ENCODE measurements around the gene INTS6. TPM values are rescaled to one million over a fixed set of nuclear protein-coding genes. Genes with fewer than 3 reads are reported as not detected.

INTS6 gene
- total and polyA plus RNA-seq, 2 of the 4 experiments (the other 2 are of a cell fraction): 12.9 to 42.3 TPM

GRCh38 chr13:51330791-51331190 is 122.0 kb downstream of the INTS6 start:
- H2BK15ac ChIP-seq (ENCODE audit: low read depth, low read length): no peak overlapping the region
- no peak overlapping the region for H3K9ac ChIP-seq (ENCODE audit: low read depth, low read length)
- ATAC-seq (ENCODE audit: low read depth) (no peak), DNase-seq (no peak)
- no peaks in the 10 kb centered on the region for H3K9me3 ChIP-seq (ENCODE audit: control insufficient read depth, insufficient read depth, low read length)
- intact Hi-C loops (cut with micrococcal nuclease): no loop called here
- no TSS peak for BruUV-seq (replicated peaks)
- H4K91ac ChIP-seq (ENCODE audit: insufficient read depth, low read depth, low read length): no peak overlapping the region
- H2BK5ac ChIP-seq (ENCODE audit: low read depth, low read length, poor library complexity, severe bottlenecking): no peak overlapping the region
- in situ Hi-C loops (cut with MboI; ENCODE audit: low sequenced_read_pairs): no loop called here
- no peak overlapping the region for H2AK5ac ChIP-seq (ENCODE audit: low read depth, low read length)
- 71% methylated on average over 1 of the region's 3 CpGs; no CpG with 5 or more reads in 1 of the 2 experiments for WGBS, 2 experiments (ENCODE audit: extremely low coverage in 2 of 2, insufficient read length in 1 of 2)
- CTCF ChIA-PET: no interaction called here
- no peaks in the 10 kb centered on the region for H4K20me1 ChIP-seq (ENCODE audit: insufficient read depth, low read length)
- no peak overlapping the region for H3K18ac ChIP-seq (ENCODE audit: low read depth, low read length)
- dilution Hi-C loops (cut with HindIII; ENCODE audit: low sequenced_read_pairs, unreplicated experiment): no loop called here
- H2BK20ac ChIP-seq (ENCODE audit: low read depth, low read length): no peak overlapping the region
- no peak overlapping the region for H3K14ac ChIP-seq (replicated peaks; ENCODE audit: low read depth, low read length)
- TF ChIP-seq FOS (IDR thresholded peaks at IDR 0.05; ENCODE audit: low read depth, low read length) (no peak), MAZ (IDR thresholded peaks at IDR 0.05; ENCODE audit: borderline replicate concordance, low read depth, low read length) (no peak), CTCF (conservative IDR thresholded peaks at IDR 0.05; ENCODE audit: low read depth, low read length) (no peak), SMC3 (IDR thresholded peaks at IDR 0.05; ENCODE audit: low read depth, low read length) (no peak), BHLHE40 (IDR thresholded peaks at IDR 0.05; ENCODE audit: low read depth, low read length) (no peak), RAD21 (IDR thresholded peaks at IDR 0.05; ENCODE audit: low read length) (no peak), MXI1 (IDR thresholded peaks at IDR 0.05; ENCODE audit: borderline replicate concordance, low read depth, low read length) (no peak), MAFK (IDR thresholded peaks at IDR 0.05; ENCODE audit: low read depth, low read length) (no peak), RCOR1 (IDR thresholded peaks at IDR 0.05; ENCODE audit: insufficient replicate concordance, low read length) (no peak), CHD1 (IDR thresholded peaks at IDR 0.05; ENCODE audit: low read depth, low read length) (no peak), CEBPB (IDR thresholded peaks at IDR 0.05; ENCODE audit: low read depth, low read length) (no peak), NFE2L2 (IDR thresholded peaks at IDR 0.05; ENCODE audit: low read depth, low read length) (no peak), POLR2A (IDR thresholded peaks at IDR 0.05; ENCODE audit: low read depth, low read length) (no peak), USF2 (IDR thresholded peaks at IDR 0.05; ENCODE audit: low read depth, low read length) (no peak), RFX5 (IDR thresholded peaks at IDR 0.05; ENCODE audit: low read depth, low read length) (no peak)
- no peak overlapping the region for H4K5ac ChIP-seq (ENCODE audit: low read depth, low read length)
- POLR2A ChIA-PET (ENCODE audit: unreplicated experiment): no interaction called here
- H2BK120ac ChIP-seq (ENCODE audit: low read depth, low read length): no peak overlapping the region
- H3K9me1 ChIP-seq (ENCODE audit: insufficient read depth, low read length): no peaks in the 10 kb centered on the region
- no peak overlapping the region for H3K56ac ChIP-seq (ENCODE audit: extremely low read depth, insufficient read depth, low read length)
- no peak overlapping the region for H3K27ac ChIP-seq (ENCODE audit: insufficient read depth, low read length)
- no peak overlapping the region for H3K4me3 ChIP-seq (ENCODE audit: insufficient read depth, low read depth, low read length)
- H3K79me1 ChIP-seq (ENCODE audit: low read depth in 1 of 2, low read length in 2 of 2): no peaks in the 10 kb centered on the region
- H3K23ac ChIP-seq (ENCODE audit: low read depth, low read length): no peak overlapping the region
- H3K4me2 ChIP-seq (ENCODE audit: low read depth, low read length): no peak overlapping the region
- H4K8ac ChIP-seq (ENCODE audit: low read depth in 2 of 2, low read length in 2 of 2): no peak overlapping the region
- no peaks in the 10 kb centered on the region for H3K4me1 ChIP-seq (ENCODE audit: control insufficient read depth, insufficient read depth, low read length)
- H3K36me3 ChIP-seq (ENCODE audit: control insufficient read depth, insufficient read depth, low read length): no peaks in the 10 kb centered on the region
- no peak overlapping the region for H2AK9ac ChIP-seq (replicated peaks; ENCODE audit: low read depth, low read length, poor library complexity)
- H2AFZ ChIP-seq (replicated peaks; ENCODE audit: low read length, poor library complexity): no peak overlapping the region
- no peak overlapping the region for H3K4ac ChIP-seq (ENCODE audit: low read depth, low read length)
- H3K27me3 ChIP-seq (ENCODE audit: control insufficient read depth, insufficient read depth, low read length): peaks cover 1% of the 10 kb centered on the region; the same call in 1 of the 2 replicates
